WTC11 (cell line): ENCODE results near the gene MAP7D1. TPM values are rescaled to one million over a fixed set of nuclear protein-coding genes. Genes with fewer than 3 reads are reported as not detected.

Experiments
- ATAC-seq: fragments of 200-7000 bp; cut with Tn5 transposase; 2 replicates; pipeline ENCODE4 v1.10.0; 2021; ENCODE audit warnings: mild to moderate bottlenecking, moderate library complexity
- CTCF ChIA-PET: fragments of 300-600 bp; sonication (Branson Sonifier 250); formaldehyde crosslinking; loops from one replicate; lab custom pipeline; 2021; ENCODE audit warnings: antibody characterized with exemption; lab: Charles Lee
- POLR2A ChIA-PET: fragments of 350-600 bp; sonication (Branson Sonifier 250); formaldehyde crosslinking; loops from one replicate; lab custom pipeline; 2021; ENCODE audit warnings: antibody characterized with exemption; lab: Charles Lee
- DNase-seq: peaks from one replicate; pipeline ENCODE4 v3.0.0; 2021; ENCODE audit warnings: low spot score
- H3K27ac Mint-ChIP-seq: 2 replicates; pipeline ENCODE4 v1.8.0; 2021; ENCODE audit warnings: mixed read lengths
- H3K27me3 Mint-ChIP-seq: 2 replicates; pipeline ENCODE4 v1.8.0; 2021; ENCODE audit warnings: low read depth, mild to moderate bottlenecking, moderate library complexity, mixed read lengths
- H3K36me3 Mint-ChIP-seq: 2 replicates; pipeline ENCODE4 v1.8.0; 2021; ENCODE audit warnings: mixed read lengths
- H3K4me1 Mint-ChIP-seq: 2 replicates; pipeline ENCODE4 v1.8.0; 2022; ENCODE audit warnings: mixed read lengths
- H3K4me3 Mint-ChIP-seq: 2 replicates; pipeline ENCODE4 v1.8.0; 2021; ENCODE audit warnings: mild to moderate bottlenecking, moderate library complexity, mixed read lengths
- H3K9me3 Mint-ChIP-seq: 2 replicates; pipeline ENCODE4 v1.8.0; 2021; ENCODE audit warnings: mixed read lengths
- ARID4B ChIP-seq: sonication (generic); formaldehyde crosslinking; IDR thresholded peaks from 2 replicates; pipeline ENCODE4 v1.8.0; 2023; ENCODE audit warnings: missing genetic modification reagents, mild to moderate bottlenecking, borderline replicate concordance
- ATF1 ChIP-seq: sonication (generic); formaldehyde crosslinking; IDR thresholded peaks from 2 replicates; pipeline ENCODE4 v1.8.1; 2023; ENCODE audit warnings: mild to moderate bottlenecking, moderate library complexity, missing genetic modification reagents
- ATF2 ChIP-seq: sonication (generic); formaldehyde crosslinking; IDR thresholded peaks from 2 replicates; pipeline ENCODE4 v1.8.1; 2022; ENCODE audit warnings: low read depth, missing genetic modification reagents, borderline replicate concordance
- ATF3 ChIP-seq: sonication (generic); formaldehyde crosslinking; conservative IDR thresholded peaks from 2 replicates; pipeline ENCODE4 v1.8.1; 2022; ENCODE audit warnings: mild to moderate bottlenecking, missing genetic modification reagents
- ATF6 ChIP-seq: sonication (generic); formaldehyde crosslinking; IDR thresholded peaks from 2 replicates; pipeline ENCODE4 v1.8.1; 2023; ENCODE audit warnings: mild to moderate bottlenecking, missing genetic modification reagents
- ERG ChIP-seq: fragments of 250-450 bp; sonication (Bioruptor Pico); IDR thresholded peaks from 2 replicates; pipeline ENCODE4 v1.8.0; 2021; ENCODE audit warnings: mild to moderate bottlenecking
- GABPB1 ChIP-seq: sonication (generic); formaldehyde crosslinking; IDR thresholded peaks from 2 replicates; pipeline ENCODE4 v1.8.1; 2023; ENCODE audit warnings: mild to moderate bottlenecking, missing genetic modification reagents
- GRHL2 ChIP-seq: fragments of 250-450 bp; sonication (Bioruptor Pico); IDR thresholded peaks from 2 replicates; pipeline ENCODE4 v1.8.0; 2022; ENCODE audit warnings: mild to moderate bottlenecking, moderate library complexity; ENCODE audit not compliant: insufficient replicate concordance, severe bottlenecking
- JAZF1 ChIP-seq: fragments of 250-450 bp; sonication (Bioruptor Pico); IDR thresholded peaks from 2 replicates; pipeline ENCODE4 v1.9.0; 2021; ENCODE audit warnings: moderate library complexity, mild to moderate bottlenecking, inconsistent platforms
- MYBL2 ChIP-seq: sonication (generic); formaldehyde crosslinking; IDR thresholded peaks from 2 replicates; pipeline ENCODE4 v1.8.1; 2023; ENCODE audit warnings: mild to moderate bottlenecking, moderate library complexity, missing genetic modification reagents
- NFYB ChIP-seq: sonication (generic); formaldehyde crosslinking; conservative IDR thresholded peaks from 2 replicates; pipeline ENCODE4 v1.8.0; 2022; ENCODE audit warnings: low read depth, missing genetic modification reagents
- NR3C1 ChIP-seq: sonication (generic); formaldehyde crosslinking; conservative IDR thresholded peaks from 2 replicates; pipeline ENCODE4 v1.8.1; 2023; ENCODE audit warnings: low read depth, mild to moderate bottlenecking, missing genetic modification reagents
- PRDM15 ChIP-seq: sonication (generic); formaldehyde crosslinking; IDR thresholded peaks from 2 replicates; pipeline ENCODE4 v1.8.0; 2022; ENCODE audit warnings: missing genetic modification reagents
- RELA ChIP-seq: sonication (generic); formaldehyde crosslinking; IDR thresholded peaks from 2 replicates; pipeline ENCODE4 v1.8.1; 2022; ENCODE audit warnings: missing genetic modification reagents, mild to moderate bottlenecking, borderline replicate concordance
- TEAD4 ChIP-seq: sonication (generic); formaldehyde crosslinking; IDR thresholded peaks from 2 replicates; pipeline ENCODE4 v1.8.0; 2022; ENCODE audit warnings: mild to moderate bottlenecking, missing genetic modification reagents
- ZBTB21 ChIP-seq: sonication (generic); formaldehyde crosslinking; IDR thresholded peaks from 2 replicates; pipeline ENCODE4 v1.8.1; 2023; ENCODE audit warnings: mild to moderate bottlenecking, missing genetic modification reagents, borderline replicate concordance
- ZNF232 ChIP-seq: sonication (generic); formaldehyde crosslinking; IDR thresholded peaks from 2 replicates; pipeline ENCODE4 v1.8.0; 2022; ENCODE audit warnings: mild to moderate bottlenecking, missing genetic modification reagents
- ZNF416 ChIP-seq: fragments of 250-450 bp; sonication (Bioruptor Pico); IDR thresholded peaks from 2 replicates; pipeline ENCODE4 v1.9.0; 2021; ENCODE audit warnings: mild to moderate bottlenecking, inconsistent platforms
- total RNA-seq: library from RNA; stranded (reverse); gene quantifications from 3 replicates; pipeline ENCODE4 v1.2.3, GENCODE V29; 2021

Gene MAP7D1
- total RNA-seq, 1 experiment from 2014 or later = 88.7 TPM

GRCh38 chr1:36143424-36143823 is 12.5 kb upstream of the MAP7D1 start:
- Mint-ChIP-seq H3K27ac (no peak overlapping the region), H3K4me3 (no peak overlapping the region), H3K9me3 (peaks cover 8% of the 10 kb centered on the region), H3K4me1 (0 out of 2 replicates have a peak, but pooled peaks cover 6% of the 10 kb centered on the region), H3K27me3 (no peaks in the 10 kb centered on the region), H3K36me3 (peaks cover 26% of the 10 kb centered on the region)
- no peak for DNase-seq
- CTCF ChIA-PET = no interaction called here
- no peak for ATAC-seq
- POLR2A ChIA-PET = no interaction called here
- TF ChIP-seq MYBL2 (no peak), GRHL2 (CRISPR knock-in tag) (no peak), JAZF1 (CRISPR knock-in tag) (no peak), NFYB (no peak), TEAD4 (CRISPR knock-in tag) (no peak)

GRCh38 chr1:36144413-36144812 is 11.5 kb upstream of the MAP7D1 start:
- Mint-ChIP-seq H3K4me3 (no peak overlapping the region), H3K27ac (no peak overlapping the region), H3K27me3 (no peaks in the 10 kb centered on the region), H3K9me3 (peaks cover 8% of the 10 kb centered on the region), H3K36me3 (peaks cover 24% of the 10 kb centered on the region), H3K4me1 (peaks cover 9% of the 10 kb centered on the region; the same call in 1 of the 2 replicates)
- no peak for ATAC-seq
- no peak for DNase-seq
- POLR2A ChIA-PET = no interaction called here
- CTCF ChIA-PET = interaction anchor here (0.6 to 2.1 kb wide), 4 partner anchors 11 to 47 kb away, joined by 4 to 5 read pairs (median 4); no protein-coding TSS in a partner anchor
- TF ChIP-seq ATF1 (CRISPR knock-in tag) (no peak), ATF3 (no peak), ATF2 (CRISPR knock-in tag) (no peak)

GRCh38 chr1:36148821-36149236 is 7.1 kb upstream of the MAP7D1 start:
- Mint-ChIP-seq H3K4me1 (peaks cover 33% of the 10 kb centered on the region), H3K27me3 (peaks cover 21% of the 10 kb centered on the region), H3K27ac (peak overlapping the region; percentile 97), H3K9me3 (no peaks in the 10 kb centered on the region), H3K4me3 (peak overlapping the region; percentile 90), H3K36me3 (peaks cover 10% of the 10 kb centered on the region)
- POLR2A ChIA-PET = interaction anchor here (0.6 to 2.6 kb wide), 14 partner anchors 12 to 252 kb away, joined by 3 to 25 read pairs (median 5); partner anchors contain the start of genes AGO3, SH3D21 and THRAP3
- DNase-seq (no peak), ATAC-seq (peak; percentile 21)
- CTCF ChIA-PET = interaction anchor here (0.6 to 5.4 kb wide), 46 partner anchors 12 to 276 kb away, joined by 3 to 213 read pairs (median 6); partner anchors contain the start of genes AGO1, EVA1B, LSM10 and SH3D21
- TF ChIP-seq JAZF1 (CRISPR knock-in tag) = no peak
- TF ChIP-seq GABPB1 (CRISPR knock-in tag) = no peak
- no peak for TF ChIP-seq ARID4B
- no peak for TF ChIP-seq ZBTB21
- no peak for TF ChIP-seq PRDM15 (CRISPR knock-in tag)
- no peak for TF ChIP-seq ZNF232 (CRISPR knock-in tag)
- TF ChIP-seq RELA = no peak
- no peak for TF ChIP-seq ATF6
- TF ChIP-seq NR3C1 (CRISPR knock-in tag) = no peak
- no peak for TF ChIP-seq ZNF416 (CRISPR knock-in tag)
- no peak for TF ChIP-seq ERG (CRISPR knock-in tag)
